Parathyroid adenoma (tissue), 2 donors: ENCODE results near the gene GANAB.

Experiments used
- H2AFZ ChIP-seq: fragments of 300-600 bp; sonication (generic); one replicate; pipeline ENCODE4 v1.7.0; 2017; ENCODE audit warnings: antibody characterized with exemption, mild to moderate bottlenecking
- H3K27ac ChIP-seq: fragments of 300-600 bp; sonication (generic); one replicate; pipeline ENCODE4 v1.7.0; 2017
- H3K27me3 ChIP-seq: fragments of 300-600 bp; sonication (generic); one replicate; pipeline ENCODE4 v1.7.0; 2017; ENCODE audit warnings: low read length; ENCODE audit not compliant: control insufficient read depth, insufficient read depth
- H3K36me3 ChIP-seq: fragments of 300-600 bp; sonication (generic); one replicate; pipeline ENCODE4 v1.7.0; 2017; ENCODE audit warnings: low read length; ENCODE audit not compliant: control insufficient read depth, insufficient read depth
- H3K4me1 ChIP-seq: fragments of 300-600 bp; sonication (generic); one replicate; pipeline ENCODE4 v1.7.0; 2017; ENCODE audit warnings: control low read depth
- H3K4me2 ChIP-seq: fragments of 300-600 bp; sonication (generic); one replicate; pipeline ENCODE4 v1.7.0; 2017; ENCODE audit warnings: low read length
- H3K4me3 ChIP-seq: fragments of 300-600 bp; sonication (generic); one replicate; pipeline ENCODE4 v1.7.0; 2017; ENCODE audit warnings: low read depth, low read length
- H3K79me2 ChIP-seq: fragments of 300-600 bp; sonication (generic); one replicate; pipeline ENCODE4 v1.7.0; 2017; ENCODE audit warnings: control low read depth
- H3K9ac ChIP-seq: fragments of 300-600 bp; sonication (generic); one replicate; pipeline ENCODE4 v1.7.0; 2017; ENCODE audit warnings: mild to moderate bottlenecking
- H3K9me3 ChIP-seq: fragments of 300-600 bp; sonication (generic); one replicate; pipeline ENCODE4 v1.7.0; 2017; ENCODE audit warnings: low read length; ENCODE audit not compliant: control insufficient read depth
- CTCF ChIP-seq: fragments of 300-600 bp; sonication (generic); IDR thresholded peaks from one replicate; pipeline ENCODE4 v1.7.0; 2017; ENCODE audit warnings: antibody characterized with exemption, mild to moderate bottlenecking
- donor health status: primary hyperparathyroidism.

The GANAB gene

GRCh38 chr11:62607714-62608113, 38.7 kb downstream of the GANAB start:
- no peak overlapping the region for H2AFZ ChIP-seq
- no peak overlapping the region for H3K9ac ChIP-seq
- no peak for TF ChIP-seq CTCF
- no peaks in the 10 kb centered on the region for H3K9me3 ChIP-seq
- H3K27ac ChIP-seq: no peak overlapping the region
- no peaks in the 10 kb centered on the region for H3K79me2 ChIP-seq
- no peaks in the 10 kb centered on the region for H3K36me3 ChIP-seq
- no peak overlapping the region for H3K4me3 ChIP-seq
- H3K27me3 ChIP-seq: no peaks in the 10 kb centered on the region
- H3K4me1 ChIP-seq: no peaks in the 10 kb centered on the region
- H3K4me2 ChIP-seq: no peak overlapping the region

GRCh38 chr11:62605902-62606301, 40.5 kb downstream of the GANAB start:
- no peak overlapping the region for H2AFZ ChIP-seq
- no peaks in the 10 kb centered on the region for H3K79me2 ChIP-seq
- H3K4me2 ChIP-seq: no peak overlapping the region
- H3K4me1 ChIP-seq: no peaks in the 10 kb centered on the region
- no peaks in the 10 kb centered on the region for H3K36me3 ChIP-seq
- H3K4me3 ChIP-seq: no peak overlapping the region
- TF ChIP-seq CTCF: no peak
- no peaks in the 10 kb centered on the region for H3K9me3 ChIP-seq
- no peak overlapping the region for H3K27ac ChIP-seq
- no peak overlapping the region for H3K9ac ChIP-seq
- no peaks in the 10 kb centered on the region for H3K27me3 ChIP-seq

- TF ChIP-seq CTCF: no peak
- no peaks in the 10 kb centered on the region for H3K4me1 ChIP-seq
- no peaks in the 10 kb centered on the region for H3K9me3 ChIP-seq
- no peak overlapping the region for H2AFZ ChIP-seq
- no peak overlapping the region for H3K4me2 ChIP-seq
- H3K79me2 ChIP-seq: no peaks in the 10 kb centered on the region
- H3K9ac ChIP-seq: no peak overlapping the region
- no peaks in the 10 kb centered on the region for H3K36me3 ChIP-seq
- H3K4me3 ChIP-seq: no peak overlapping the region
- H3K27ac ChIP-seq: no peak overlapping the region
- H3K27me3 ChIP-seq: no peaks in the 10 kb centered on the region
Measured at GRCh38 chr11:62605467-62605866, 40.9 kb downstream of the GANAB start.

- Histone ChIP-seq H3K9ac (no peak overlapping the region), H3K4me2 (no peak overlapping the region)
Measured at GRCh38 chr11:62604460-62605120, 41.8 kb downstream of the GANAB start.

More at GRCh38 chr11:62604460-62605120, 41.8 kb downstream of the GANAB start:
- TF ChIP-seq CTCF: no peak
- Histone ChIP-seq H3K36me3 (no peaks in the 10 kb centered on the region), H3K9me3 (no peaks in the 10 kb centered on the region), H3K4me1 (no peaks in the 10 kb centered on the region), H3K27me3 (no peaks in the 10 kb centered on the region), H3K79me2 (no peaks in the 10 kb centered on the region), H3K4me3 (no peak overlapping the region), H2AFZ (no peak overlapping the region), H3K27ac (no peak overlapping the region)
